ENCODE results near the gene MRPS18C.
A peak's percentile ranks its signal among the peaks of the same experiment; 100 is the strongest.

Gene MRPS18C

GRCh38 chr4:83484500-83485461, 28.9 kb downstream of the MRPS18C start, which contains the start of gene ABRAXAS1 (continued):
- TF ChIP-seq ZBTB49 (tag by site-specific recombination; IDR thresholded peaks at IDR 0.05; ENCODE audit: low read depth) (no peak), SCRT2 (tag by site-specific recombination; IDR thresholded peaks at IDR 0.05) (peak; percentile 83), ZBTB48 (tag by site-specific recombination; IDR thresholded peaks at IDR 0.05) (peak; percentile 85), ZNF366 (tag by site-specific recombination; conservative IDR thresholded peaks at IDR 0.05) (peak; percentile 70), ZNF223 (tag by site-specific recombination; IDR thresholded peaks at IDR 0.05) (no peak), BCL11A (tag by site-specific recombination; IDR thresholded peaks at IDR 0.05; ENCODE audit: low read depth) (no peak), ZNF335 (tag by site-specific recombination; conservative IDR thresholded peaks at IDR 0.05) (peak; percentile 95), ZNF555 (tag by site-specific recombination; conservative IDR thresholded peaks at IDR 0.05) (no peak), ZNF174 (tag by site-specific recombination; IDR thresholded peaks at IDR 0.05) (no peak), ZNF202 (tag by site-specific recombination; IDR thresholded peaks at IDR 0.05; ENCODE audit: borderline replicate concordance) (no peak), ZEB2 (tag by site-specific recombination; IDR thresholded peaks at IDR 0.05) (peak; percentile 51), ZNF391 (tag by site-specific recombination; IDR thresholded peaks at IDR 0.05; ENCODE audit: borderline replicate concordance, low read depth) (no peak; the same call in 1 of the 2 replicates), ZNF274 (IDR thresholded peaks at IDR 0.05; ENCODE audit: low read length) (no peak), ZNF274 (tag by site-specific recombination; IDR thresholded peaks at IDR 0.05; ENCODE audit: borderline replicate concordance) (no peak), ZNF121 (tag by site-specific recombination; IDR thresholded peaks at IDR 0.05) (no peak), ZNF133 (tag by site-specific recombination; IDR thresholded peaks at IDR 0.05) (no peak), SP3 (tag by site-specific recombination; IDR thresholded peaks at IDR 0.05) (peak; percentile 66), ZSCAN4 (tag by site-specific recombination; IDR thresholded peaks at IDR 0.05) (no peak), IKZF3 (tag by site-specific recombination; IDR thresholded peaks at IDR 0.05) (no peak), ZNF529 (tag by site-specific recombination; IDR thresholded peaks at IDR 0.05; ENCODE audit: insufficient replicate concordance) (no peak), ZNF248 (tag by site-specific recombination; IDR thresholded peaks at IDR 0.05) (no peak), PRDM6 (tag by site-specific recombination; IDR thresholded peaks at IDR 0.05) (no peak), ZNF654 (tag by site-specific recombination; IDR thresholded peaks at IDR 0.05; ENCODE audit: low read depth) (no peak)
- TF ChIP-seq, protein P1, sequence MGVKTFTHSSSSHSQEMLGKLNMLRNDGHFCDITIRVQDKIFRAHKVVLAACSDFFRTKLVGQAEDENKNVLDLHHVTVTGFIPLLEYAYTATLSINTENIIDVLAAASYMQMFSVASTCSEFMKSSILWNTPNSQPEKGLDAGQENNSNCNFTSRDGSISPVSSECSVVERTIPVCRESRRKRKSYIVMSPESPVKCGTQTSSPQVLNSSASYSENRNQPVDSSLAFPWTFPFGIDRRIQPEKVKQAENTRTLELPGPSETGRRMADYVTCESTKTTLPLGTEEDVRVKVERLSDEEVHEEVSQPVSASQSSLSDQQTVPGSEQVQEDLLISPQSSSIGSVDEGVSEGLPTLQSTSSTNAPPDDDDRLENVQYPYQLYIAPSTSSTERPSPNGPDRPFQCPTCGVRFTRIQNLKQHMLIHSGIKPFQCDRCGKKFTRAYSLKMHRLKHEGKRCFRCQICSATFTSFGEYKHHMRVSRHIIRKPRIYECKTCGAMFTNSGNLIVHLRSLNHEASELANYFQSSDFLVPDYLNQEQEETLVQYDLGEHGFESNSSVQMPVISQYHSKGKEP (tag by site-specific recombination; IDR thresholded peaks at IDR 0.05): peak; percentile 62; the same call in 1 of the 2 replicates
- TF ChIP-seq, protein P2, sequence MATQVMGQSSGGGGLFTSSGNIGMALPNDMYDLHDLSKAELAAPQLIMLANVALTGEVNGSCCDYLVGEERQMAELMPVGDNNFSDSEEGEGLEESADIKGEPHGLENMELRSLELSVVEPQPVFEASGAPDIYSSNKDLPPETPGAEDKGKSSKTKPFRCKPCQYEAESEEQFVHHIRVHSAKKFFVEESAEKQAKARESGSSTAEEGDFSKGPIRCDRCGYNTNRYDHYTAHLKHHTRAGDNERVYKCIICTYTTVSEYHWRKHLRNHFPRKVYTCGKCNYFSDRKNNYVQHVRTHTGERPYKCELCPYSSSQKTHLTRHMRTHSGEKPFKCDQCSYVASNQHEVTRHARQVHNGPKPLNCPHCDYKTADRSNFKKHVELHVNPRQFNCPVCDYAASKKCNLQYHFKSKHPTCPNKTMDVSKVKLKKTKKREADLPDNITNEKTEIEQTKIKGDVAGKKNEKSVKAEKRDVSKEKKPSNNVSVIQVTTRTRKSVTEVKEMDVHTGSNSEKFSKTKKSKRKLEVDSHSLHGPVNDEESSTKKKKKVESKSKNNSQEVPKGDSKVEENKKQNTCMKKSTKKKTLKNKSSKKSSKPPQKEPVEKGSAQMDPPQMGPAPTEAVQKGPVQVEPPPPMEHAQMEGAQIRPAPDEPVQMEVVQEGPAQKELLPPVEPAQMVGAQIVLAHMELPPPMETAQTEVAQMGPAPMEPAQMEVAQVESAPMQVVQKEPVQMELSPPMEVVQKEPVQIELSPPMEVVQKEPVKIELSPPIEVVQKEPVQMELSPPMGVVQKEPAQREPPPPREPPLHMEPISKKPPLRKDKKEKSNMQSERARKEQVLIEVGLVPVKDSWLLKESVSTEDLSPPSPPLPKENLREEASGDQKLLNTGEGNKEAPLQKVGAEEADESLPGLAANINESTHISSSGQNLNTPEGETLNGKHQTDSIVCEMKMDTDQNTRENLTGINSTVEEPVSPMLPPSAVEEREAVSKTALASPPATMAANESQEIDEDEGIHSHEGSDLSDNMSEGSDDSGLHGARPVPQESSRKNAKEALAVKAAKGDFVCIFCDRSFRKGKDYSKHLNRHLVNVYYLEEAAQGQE (tag by site-specific recombination; IDR thresholded peaks at IDR 0.05): peak; percentile 23; the same call in 1 of the 2 replicates
- TF ChIP-seq, protein P3, sequence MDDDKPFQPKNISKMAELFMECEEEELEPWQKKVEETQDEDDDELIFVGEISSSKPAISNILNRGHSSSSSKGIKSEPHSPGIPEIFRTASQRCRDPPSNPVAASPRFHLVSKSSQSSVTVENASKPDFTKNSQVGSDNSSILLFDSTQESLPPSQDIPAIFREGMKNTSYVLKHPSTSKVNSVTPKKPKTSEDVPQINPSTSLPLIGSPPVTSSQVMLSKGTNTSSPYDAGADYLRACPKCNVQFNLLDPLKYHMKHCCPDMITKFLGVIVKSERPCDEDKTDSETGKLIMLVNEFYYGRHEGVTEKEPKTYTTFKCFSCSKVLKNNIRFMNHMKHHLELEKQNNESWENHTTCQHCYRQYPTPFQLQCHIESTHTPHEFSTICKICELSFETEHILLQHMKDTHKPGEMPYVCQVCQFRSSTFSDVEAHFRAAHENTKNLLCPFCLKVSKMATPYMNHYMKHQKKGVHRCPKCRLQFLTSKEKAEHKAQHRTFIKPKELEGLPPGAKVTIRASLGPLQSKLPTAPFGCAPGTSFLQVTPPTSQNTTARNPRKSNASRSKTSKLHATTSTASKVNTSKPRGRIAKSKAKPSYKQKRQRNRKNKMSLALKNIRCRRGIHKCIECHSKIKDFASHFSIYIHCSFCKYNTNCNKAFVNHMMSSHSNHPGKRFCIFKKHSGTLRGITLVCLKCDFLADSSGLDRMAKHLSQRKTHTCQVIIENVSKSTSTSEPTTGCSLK (tag by site-specific recombination; IDR thresholded peaks at IDR 0.05): no peak
